Measurements from ENCODE around the gene CBX1.

The CBX1 gene

DNA sequence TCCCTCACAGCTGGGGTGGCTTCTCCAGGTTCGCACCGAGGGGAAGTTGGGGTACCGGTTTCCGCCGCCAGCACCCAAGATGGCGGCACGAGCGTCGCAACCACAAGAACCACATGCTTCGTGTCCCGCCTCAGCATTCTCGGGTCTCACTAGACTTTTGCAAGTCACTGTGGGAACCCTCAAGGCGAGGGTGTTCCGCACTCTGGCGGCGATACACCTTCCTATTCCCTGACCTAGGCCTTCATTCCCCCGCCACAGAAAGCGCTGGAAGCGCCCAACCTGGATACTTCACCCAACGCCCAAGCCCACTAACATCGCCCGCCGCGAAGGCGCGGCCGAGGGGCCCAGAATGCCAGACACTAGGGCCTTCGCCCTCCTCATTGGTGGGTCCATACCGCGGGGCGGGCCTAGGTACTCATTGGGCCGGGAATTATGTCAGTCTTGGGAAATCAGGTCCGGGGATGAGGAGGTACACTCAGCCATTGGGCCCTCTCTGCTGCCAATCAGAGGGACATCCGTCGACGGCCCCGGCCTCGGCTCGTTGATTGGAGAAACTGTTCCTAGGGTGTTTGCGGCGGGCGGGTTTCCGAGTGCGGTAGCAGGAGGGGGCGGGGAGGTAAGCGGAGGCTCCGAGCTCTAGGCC lies 53.4 kb downstream of the CBX1 start, which contains the start of gene NFE2L1:
Gene NFE2L1 (plus strand): TSS at position 619 of the 643 bp plus-strand sequence. CDS start 2,760 bp downstream, outside the sequence.
- TF ChIP-seq, protein P1, sequence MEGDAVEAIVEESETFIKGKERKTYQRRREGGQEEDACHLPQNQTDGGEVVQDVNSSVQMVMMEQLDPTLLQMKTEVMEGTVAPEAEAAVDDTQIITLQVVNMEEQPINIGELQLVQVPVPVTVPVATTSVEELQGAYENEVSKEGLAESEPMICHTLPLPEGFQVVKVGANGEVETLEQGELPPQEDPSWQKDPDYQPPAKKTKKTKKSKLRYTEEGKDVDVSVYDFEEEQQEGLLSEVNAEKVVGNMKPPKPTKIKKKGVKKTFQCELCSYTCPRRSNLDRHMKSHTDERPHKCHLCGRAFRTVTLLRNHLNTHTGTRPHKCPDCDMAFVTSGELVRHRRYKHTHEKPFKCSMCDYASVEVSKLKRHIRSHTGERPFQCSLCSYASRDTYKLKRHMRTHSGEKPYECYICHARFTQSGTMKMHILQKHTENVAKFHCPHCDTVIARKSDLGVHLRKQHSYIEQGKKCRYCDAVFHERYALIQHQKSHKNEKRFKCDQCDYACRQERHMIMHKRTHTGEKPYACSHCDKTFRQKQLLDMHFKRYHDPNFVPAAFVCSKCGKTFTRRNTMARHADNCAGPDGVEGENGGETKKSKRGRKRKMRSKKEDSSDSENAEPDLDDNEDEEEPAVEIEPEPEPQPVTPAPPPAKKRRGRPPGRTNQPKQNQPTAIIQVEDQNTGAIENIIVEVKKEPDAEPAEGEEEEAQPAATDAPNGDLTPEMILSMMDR (IDR thresholded peaks at IDR 0.05): no peak
- peak; percentile 100 for DNase-seq
- Histone ChIP-seq H3K27me3 (no peaks in the 10 kb centered on the region), H3K36me3 (peaks cover 0 to 17% (median 8%) of the 10 kb centered on the region in 3 donors), H3K4me1 (peaks cover 15 to 58% (median 44%) of the 10 kb centered on the region in 4 donors), H3K4me3 (peak within 1 kb of the TSS; percentile 78 to 87), H3K27ac (peak within 1 kb of the TSS; percentile 94 to 95), H3K9me3 (no peaks in the 10 kb centered on the region)
- intact Hi-C loops (cut with DNase I; ENCODE audit: low total_unique reads): no loop called here

DNA sequence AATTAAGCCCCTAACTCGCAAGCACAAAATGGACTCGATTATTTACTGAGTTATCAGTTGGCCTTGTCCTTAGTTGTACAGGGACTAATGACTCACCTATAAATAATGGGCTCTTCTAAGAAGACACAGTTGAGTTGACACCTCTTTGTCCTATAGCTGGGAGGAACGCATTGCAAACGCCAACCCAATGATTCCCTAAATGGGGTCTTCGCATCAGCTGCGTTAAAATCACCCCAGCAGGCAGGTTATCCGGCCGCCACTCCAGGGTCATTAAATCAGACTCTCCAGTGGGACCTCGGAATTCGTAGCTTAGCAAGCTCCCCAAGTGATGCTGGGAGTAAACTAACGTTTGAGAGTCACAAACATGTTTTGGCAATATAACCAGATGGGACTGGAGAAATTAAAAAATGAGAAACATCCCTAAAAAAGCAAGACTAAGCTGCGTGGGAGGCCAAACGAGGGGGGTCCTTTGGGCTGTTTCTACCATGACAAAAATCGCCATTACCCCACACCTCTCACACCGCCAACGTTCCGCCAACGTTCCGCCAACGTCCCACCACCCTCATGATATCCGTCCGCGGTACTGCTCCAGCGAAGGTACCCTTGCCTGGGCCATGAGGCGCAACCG lies 54.1 kb downstream of the CBX1 start:
- H3K4me1 ChIP-seq: peaks cover 9 to 52% (median 38%) of the 10 kb centered on the region in 4 donors
- H3K9me3 ChIP-seq: no peaks in the 10 kb centered on the region
- no peak for DNase-seq
- peaks cover 0 to 12% (median 8%) of the 10 kb centered on the region in 3 donors for H3K36me3 ChIP-seq
- TF ChIP-seq, protein P1 (IDR thresholded peaks at IDR 0.05): no peak
- H3K27ac ChIP-seq: peak overlapping the region; percentile 94 to 95
- peak overlapping the region; percentile 78 to 87 for H3K4me3 ChIP-seq
- intact Hi-C loops (cut with DNase I; ENCODE audit: low total_unique reads): no loop called here
- no peaks in the 10 kb centered on the region for H3K27me3 ChIP-seq

DNA sequence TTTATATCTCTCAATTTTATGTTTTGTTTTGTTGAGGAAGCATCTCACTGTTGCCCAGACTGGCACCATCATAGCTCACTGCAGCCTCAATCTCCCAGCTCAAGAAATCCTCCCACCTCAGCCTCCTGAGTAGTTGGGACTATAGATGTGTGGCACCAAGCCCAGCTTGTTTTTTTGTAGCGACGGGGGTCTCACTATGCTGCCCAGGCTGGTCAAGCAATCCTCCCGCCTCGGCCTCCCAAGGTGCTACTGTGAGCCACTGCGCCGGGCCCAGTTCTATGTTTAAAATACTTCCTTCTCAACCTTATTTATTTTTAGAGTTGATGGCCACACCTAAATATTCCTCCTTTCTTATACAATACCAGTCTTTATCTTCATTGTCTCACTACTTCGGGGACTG lies 55.0 kb downstream of the CBX1 start:
- Histone ChIP-seq H3K4me1 (peaks cover 6 to 43% (median 29%) of the 10 kb centered on the region in 4 donors), H3K27ac (no peak overlapping the region)
- TF ChIP-seq, protein P1 (IDR thresholded peaks at IDR 0.05): no peak

DNA sequence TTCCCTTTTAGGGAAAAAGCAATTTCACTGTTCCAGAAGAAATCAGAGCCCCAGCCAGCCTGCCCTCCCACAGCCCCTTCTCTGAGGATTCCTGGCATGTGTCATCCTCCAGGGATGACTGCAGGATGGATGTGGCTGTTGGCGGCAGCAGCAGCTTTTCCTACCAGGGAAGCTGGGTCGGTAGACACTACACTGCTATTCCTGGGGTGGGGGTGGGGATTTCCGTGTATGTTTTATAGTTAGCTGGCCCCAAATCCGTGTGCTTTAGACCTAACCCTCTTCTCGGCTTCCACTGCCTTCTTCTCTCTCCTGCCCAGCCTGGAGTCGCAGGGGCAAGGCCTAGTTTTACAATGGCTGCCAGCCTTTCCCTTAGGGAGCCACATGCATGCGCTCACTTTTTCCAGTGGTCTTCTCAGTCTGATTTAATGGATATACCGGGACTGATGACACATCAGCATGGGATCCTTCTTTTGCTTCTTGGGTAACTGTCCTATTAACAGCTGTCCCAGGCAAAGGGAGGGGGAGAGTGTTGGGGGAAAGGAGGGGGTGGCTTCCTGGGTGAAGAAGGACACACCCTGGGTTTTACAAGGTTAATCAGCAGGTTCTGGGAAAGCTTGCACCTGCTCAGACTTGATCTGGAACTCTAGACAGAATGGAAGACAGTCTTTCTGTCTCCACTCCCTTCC lies 55.8 kb downstream of the CBX1 start:
- DNase-seq: peak in 1 of 2 donors; percentile 70
- peak overlapping the region; percentile 10 to 31 for H3K27ac ChIP-seq
- H3K9me3 ChIP-seq: no peaks in the 10 kb centered on the region

More for the DNA sequence above, 55.0 kb downstream of the CBX1 start:
- DNase-seq: peak in 1 of 2 donors; percentile 63
- Histone ChIP-seq H3K4me3 (no peak overlapping the region), H3K36me3 (peaks cover 0 to 7% (median 5%) of the 10 kb centered on the region in 3 donors), H3K9me3 (no peaks in the 10 kb centered on the region), H3K27me3 (no peaks in the 10 kb centered on the region)
- intact Hi-C loops (cut with DNase I; ENCODE audit: low total_unique reads): no loop called here

DNA sequence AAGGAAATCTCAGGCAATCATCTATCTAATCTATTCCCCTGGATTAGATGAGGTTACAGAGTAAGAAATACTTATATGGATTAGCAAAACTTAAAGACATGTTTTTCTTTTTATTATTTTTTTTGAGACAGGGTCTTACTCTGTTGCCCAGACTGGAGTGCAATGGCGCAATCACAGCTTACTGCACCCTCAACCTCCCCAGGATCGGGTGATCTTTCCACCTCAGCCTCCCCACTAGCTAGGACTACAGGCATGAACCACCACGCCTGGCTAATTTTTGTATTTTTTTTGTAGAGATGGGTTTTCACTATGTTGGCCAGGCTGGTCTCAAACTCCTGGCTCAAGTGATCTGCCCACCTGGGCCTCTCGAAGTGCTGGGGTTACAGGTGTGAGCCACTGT lies 56.4 kb downstream of the CBX1 start:
- H3K27ac ChIP-seq: peak overlapping the region; percentile 10 to 31
- H3K9me3 ChIP-seq: no peaks in the 10 kb centered on the region
- H3K4me1 ChIP-seq: peaks cover 0 to 28% (median 16%) of the 10 kb centered on the region in 4 donors
- H3K36me3 ChIP-seq: no peaks in the 10 kb centered on the region
- TF ChIP-seq, protein P1 (IDR thresholded peaks at IDR 0.05): no peak
- no peak overlapping the region for H3K4me3 ChIP-seq
- intact Hi-C loops (cut with DNase I; ENCODE audit: low total_unique reads): no loop called here
- no peak for DNase-seq
- H3K27me3 ChIP-seq: no peaks in the 10 kb centered on the region

More for the DNA sequence above, 55.8 kb downstream of the CBX1 start:
- Histone ChIP-seq H3K4me1 (peaks cover 0 to 34% (median 21%) of the 10 kb centered on the region in 4 donors), H3K4me3 (no peak overlapping the region), H3K36me3 (no peaks in the 10 kb centered on the region), H3K27me3 (no peaks in the 10 kb centered on the region)
- TF ChIP-seq, protein P1 (IDR thresholded peaks at IDR 0.05): no peak
- intact Hi-C loops (cut with DNase I; ENCODE audit: low total_unique reads): no loop called here
